Liver (tissue), 9 donors: ENCODE data around the gene PEAK1. TPM values are rescaled to one million over a fixed set of nuclear protein-coding genes. Genes with fewer than 3 reads are reported as not detected.

Experiments used
- DNase-seq: peaks from one replicate; pipeline ENCODE4 v3.0.0-alpha.2; 2017; ENCODE audit warnings: low spot score
- H3K27ac ChIP-seq, 2 donors: one replicate each; pipeline ENCODE4 v1.7.0; 2013; ENCODE audit warnings: inconsistent platforms in 2 of 2, low read length in 2 of 2, control low read depth in 1 of 2, low read depth in 1 of 2, mild to moderate bottlenecking in 1 of 2
- H3K27me3 ChIP-seq, 4 donors: one replicate each; pipeline versions ENCODE4 v1.6.1 to v1.7.0; 2013; ENCODE audit warnings: low read length in 3 of 4, inconsistent platforms in 1 of 4, mild to moderate bottlenecking in 1 of 4, moderate library complexity in 1 of 4; ENCODE audit not compliant: control insufficient read depth in 4 of 4, insufficient read depth in 4 of 4
- H3K36me3 ChIP-seq, 4 donors: one replicate each; pipeline versions ENCODE4 v1.6.1 to v1.7.0; 2013; ENCODE audit warnings: low read length in 3 of 4, mild to moderate bottlenecking in 3 of 4, low read depth in 1 of 4, moderate library complexity in 1 of 4; ENCODE audit not compliant: control insufficient read depth in 4 of 4, insufficient read depth in 3 of 4
- H3K4me1 ChIP-seq, 4 donors: one replicate each; pipeline versions ENCODE4 v1.6.1 to v1.7.0; 2013; ENCODE audit warnings: low read length in 3 of 4, mild to moderate bottlenecking in 3 of 4, moderate library complexity in 1 of 4; ENCODE audit not compliant: control insufficient read depth in 4 of 4, insufficient read depth in 4 of 4
- H3K4me3 ChIP-seq, 3 donors: one replicate each; pipeline versions ENCODE4 v1.6.1 to v1.7.0; 2013; ENCODE audit warnings: low read length in 3 of 3, control low read depth in 1 of 3, low read depth in 1 of 3, mild to moderate bottlenecking in 1 of 3
- H3K9ac ChIP-seq, 2 donors: one replicate each; pipeline ENCODE4 v1.7.0; 2013; ENCODE audit warnings: low read length in 2 of 2, mild to moderate bottlenecking in 2 of 2, moderate library complexity in 2 of 2, control low read depth in 1 of 2, low read depth in 1 of 2
- H3K9me3 ChIP-seq, 4 donors: one replicate each; pipeline versions ENCODE4 v1.6.1 to v1.7.0; 2013; ENCODE audit warnings: low read length in 3 of 4; ENCODE audit not compliant: control insufficient read depth in 4 of 4
- ATF3 ChIP-seq: IDR thresholded peaks from 2 replicates; pipeline ENCODE4 v1.6.1; 2016; ENCODE audit warnings: antibody characterized with exemption
- CTCF ChIP-seq: fragments of 150-350 bp; IDR thresholded peaks from 2 replicates; pipeline ENCODE4 v1.5.1; 2017; ENCODE audit warnings: improper control_type of control experiment, low read depth, low read length; ENCODE audit not compliant: missing input control
- FOXA1 ChIP-seq: IDR thresholded peaks from 2 replicates; pipeline ENCODE4 v1.6.1; 2016; ENCODE audit warnings: antibody characterized with exemption
- FOXA2 ChIP-seq: IDR thresholded peaks from 2 replicates; pipeline ENCODE4 v1.6.1; 2016; ENCODE audit warnings: antibody characterized with exemption
- GABPA ChIP-seq, 2 donors: IDR thresholded peaks in 1 of 2; conservative IDR thresholded peaks in 1 of 2; 2 replicates each; pipeline ENCODE4 v1.6.1; 2016; ENCODE audit warnings: antibody characterized with exemption in 2 of 2, mild to moderate bottlenecking in 1 of 2, moderate library complexity in 1 of 2
- HNF4A ChIP-seq, 2 donors: conservative IDR thresholded peaks; 2 replicates each; pipeline ENCODE4 v1.6.1; 2016; ENCODE audit warnings: antibody characterized with exemption in 2 of 2, mild to moderate bottlenecking in 2 of 2
- HNF4G ChIP-seq: IDR thresholded peaks from 2 replicates; pipeline ENCODE4 v1.6.1; 2016; ENCODE audit warnings: antibody characterized with exemption
- JUND ChIP-seq, 2 donors: IDR thresholded peaks; 2 replicates each; pipeline ENCODE4 v1.6.1; 2016; ENCODE audit warnings: antibody characterized with exemption in 2 of 2
- MAX ChIP-seq: IDR thresholded peaks from 2 replicates; pipeline ENCODE4 v1.6.1; 2016; ENCODE audit warnings: antibody characterized with exemption
- REST ChIP-seq: IDR thresholded peaks from 2 replicates; pipeline ENCODE4 v1.6.1; 2016; ENCODE audit warnings: antibody characterized with exemption, mild to moderate bottlenecking
- RXRA ChIP-seq, 2 donors: IDR thresholded peaks; 2 replicates each; pipeline ENCODE4 v1.6.1; 2017 to 2018; ENCODE audit warnings: antibody characterized with exemption in 2 of 2, mild to moderate bottlenecking in 1 of 2
- SP1 ChIP-seq: IDR thresholded peaks from 2 replicates; pipeline ENCODE4 v1.6.1; 2018; ENCODE audit warnings: antibody characterized with exemption, mild to moderate bottlenecking
- TAF1 ChIP-seq: conservative IDR thresholded peaks from 2 replicates; pipeline ENCODE4 v1.6.1; 2016; ENCODE audit warnings: antibody characterized with exemption, mild to moderate bottlenecking
- YY1 ChIP-seq: IDR thresholded peaks from 2 replicates; pipeline ENCODE4 v1.6.1; 2016; ENCODE audit warnings: antibody characterized with exemption, mild to moderate bottlenecking
- ZBTB33 ChIP-seq: IDR thresholded peaks from 2 replicates; pipeline ENCODE4 v1.6.1; 2016; ENCODE audit warnings: antibody characterized with exemption
- WGBS: extraction: QIAGEN DNeasy Blood & Tissue Kit; methylation state at CpG from one replicate; pipeline ENCODE4 v1.1.7; 2013; 5-methylcytosine and 5-hydroxymethylcytosine counted together
- polyA plus RNA-seq, 2 donors: library from polyadenylated mRNA; stranded (reverse) in 1 of 2; unstranded in 1 of 2; fragments of 200-250 nt in 1 of 2; fragments of >200 nt in 1 of 2; fragmentation: Nextera tagmentation in 1 of 2; extraction: Ambion mirVana in 1 of 2; gene quantifications; one replicate each; pipeline versions ENCODE4 v1.2.1 to v1.2.3, GENCODE V29; 2013 to 2015
- total RNA-seq, 2 donors: library from RNA; depleted of rRNA; stranded (reverse); fragments of >200 nt; gene quantifications; one replicate each; pipeline ENCODE4 v1.2.3, GENCODE V29; 2014
- donor health status: healthy.
- donor health status: healthy.
- donor health status: healthy.
- donor health status: healthy.
- donor health status: healthy.

Gene PEAK1
- total and polyA plus RNA-seq, 4 donors: 1.8 to 14.9 (median 5.8) TPM

- Histone ChIP-seq H3K27me3 (no peaks in the 10 kb centered on the region), H3K4me3 (no peak overlapping the region), H3K27ac (no peak overlapping the region), H3K9me3 (no peaks in the 10 kb centered on the region), H3K9ac (no peak overlapping the region), H3K4me1 (peaks cover 2 to 10% (median 3%) of the 10 kb centered on the region in 4 donors), H3K36me3 (no peaks in the 10 kb centered on the region)
- WGBS: 99% methylated on average over 4 of the region's 4 CpGs
- TF ChIP-seq HNF4G: no peak
- no peak for TF ChIP-seq FOXA1
- no peak for TF ChIP-seq ZBTB33
- TF ChIP-seq SP1: no peak
- no peak for TF ChIP-seq FOXA2
- no peak for TF ChIP-seq HNF4A (conservative IDR thresholded peaks at IDR 0.05)
- no peak for TF ChIP-seq GABPA (IDR thresholded peaks at IDR 0.05 in 1 of 2, conservative IDR thresholded peaks at IDR 0.05 in 1 of 2)
- no peak for TF ChIP-seq CTCF
- no peak for TF ChIP-seq JUND (IDR thresholded peaks at IDR 0.05)
- TF ChIP-seq YY1: no peak
- TF ChIP-seq MAX: no peak
- no peak for TF ChIP-seq REST
- DNase-seq: no peak
Measured at GRCh38 chr15:77413699-77414349, 6.1 kb downstream of the PEAK1 start.

GRCh38 chr15:77412972-77413698 is 6.8 kb downstream of the PEAK1 start:
- Histone ChIP-seq H3K9me3 (no peaks in the 10 kb centered on the region), H3K9ac (no peak overlapping the region), H3K27ac (no peak overlapping the region), H3K36me3 (no peaks in the 10 kb centered on the region), H3K4me3 (no peak overlapping the region), H3K4me1 (peaks cover 2 to 10% (median 3%) of the 10 kb centered on the region in 4 donors), H3K27me3 (no peaks in the 10 kb centered on the region)
- WGBS: 88% methylated on average over 2 of the region's 2 CpGs
- DNase-seq: no peak
- TF ChIP-seq ATF3 (no peak), YY1 (no peak), TAF1 (no peak), REST (no peak), CTCF (no peak), HNF4G (no peak), RXRA (IDR thresholded peaks at IDR 0.05) (no peak), MAX (no peak)
